OCI-LY7 (cell line): ENCODE measurements around the gene HSD11B1L. TPM values are rescaled to one million over a fixed set of nuclear protein-coding genes. Genes with fewer than 3 reads are reported as not detected.

Experiments used
- BruUV-seq: library from RNA; stranded (reverse); fragments of 400-500 nt; replicated peaks from 2 replicates; lab custom pipeline; 2021; lab: Mats Ljungman, UMichigan
- CTCF ChIA-PET: fragments of 300-600 bp; sonication (Branson Sonifier 250); formaldehyde crosslinking; loops from one replicate; lab custom pipeline; 2022; ENCODE audit warnings: antibody characterized with exemption; ENCODE audit not compliant: unreplicated experiment; lab: Charles Lee
- POLR2A ChIA-PET: fragments of 300-600 bp; sonication (Branson Sonifier 250); formaldehyde crosslinking; loops from one replicate; lab custom pipeline; 2022; ENCODE audit warnings: antibody characterized with exemption; lab: Charles Lee
- DNase-seq: peaks from one replicate; pipeline ENCODE4 v3.0.0-alpha.2; 2015; ENCODE audit warnings: low spot score
- H2AFZ ChIP-seq: fragments of 200-600 bp; sonication (generic), shearing (Covaris generic); 2 replicates; pipeline ENCODE4 v1.6.1; 2014; ENCODE audit warnings: mild to moderate bottlenecking, antibody characterized with exemption, low read length, moderate library complexity
- H3K27ac ChIP-seq: fragments of 200-600 bp; sonication (generic); 2 replicates; pipeline ENCODE4 v1.5.1; 2014; ENCODE audit warnings: mixed run types, low read depth, mild to moderate bottlenecking, moderate library complexity, low read length, inconsistent platforms; ENCODE audit not compliant: poor library complexity, severe bottlenecking
- H3K36me3 ChIP-seq: fragments of 200-600 bp; sonication (generic); 2 replicates; pipeline ENCODE4 v1.6.1; 2014; ENCODE audit warnings: mild to moderate bottlenecking, antibody characterized with exemption, low read length, moderate library complexity, mixed read lengths; ENCODE audit not compliant: insufficient read depth
- H3K4me1 ChIP-seq: fragments of 200-600 bp; sonication (generic); 2 replicates; pipeline ENCODE4 v1.5.1; 2014; ENCODE audit warnings: mild to moderate bottlenecking, low read length; ENCODE audit not compliant: insufficient read depth, poor library complexity, severe bottlenecking
- H3K4me2 ChIP-seq: fragments of 200-600 bp; sonication (generic); 2 replicates; pipeline ENCODE4 v1.6.1; 2014; ENCODE audit warnings: mild to moderate bottlenecking, low read length
- H3K4me3 ChIP-seq: fragments of 200-600 bp; sonication (generic); 2 replicates; pipeline ENCODE4 v1.5.1; 2014; ENCODE audit warnings: mild to moderate bottlenecking, low read depth, low read length; ENCODE audit not compliant: poor library complexity, severe bottlenecking
- H3K79me2 ChIP-seq: fragments of 200-600 bp; sonication (generic); 2 replicates; pipeline ENCODE4 v1.6.1; 2016; ENCODE audit warnings: low read depth, mild to moderate bottlenecking, low read length, moderate library complexity, mixed read lengths; ENCODE audit not compliant: insufficient read depth
- H3K9me2 ChIP-seq: fragments of 200-600 bp; sonication (generic); 2 replicates; pipeline ENCODE4 v1.6.1; 2016; ENCODE audit warnings: mild to moderate bottlenecking, low read length, mixed read lengths; ENCODE audit not compliant: insufficient read depth
- H3K9me3 ChIP-seq: fragments of 200-600 bp; sonication (generic); 2 replicates; pipeline ENCODE4 v1.6.1; 2014; ENCODE audit warnings: mild to moderate bottlenecking, mixed run types, low read length, mixed read lengths
- H4K20me1 ChIP-seq: fragments of 200-600 bp; sonication (generic); 2 replicates; pipeline ENCODE4 v1.6.1; 2014; ENCODE audit warnings: mild to moderate bottlenecking, antibody characterized with exemption, low read length, moderate library complexity, mixed read lengths; ENCODE audit not compliant: insufficient read depth
- EZH2phosphoT487 ChIP-seq: fragments of 200-600 bp; sonication (generic); IDR thresholded peaks from 2 replicates; pipeline ENCODE4 v1.6.1; 2018; ENCODE audit warnings: low read depth, borderline replicate concordance, mild to moderate bottlenecking, mixed run types, antibody characterized with exemption, low read length, moderate library complexity, mixed read lengths
- intact Hi-C: fragments of 100-400 bp; cut with micrococcal nuclease; formaldehyde crosslinking; loops from one replicate; pipeline ENCODE4 v1.10.0; 2022; ENCODE audit not compliant: unreplicated experiment
- total RNA-seq, 2 experiments: library from RNA; depleted of rRNA in 1 of 2; stranded (reverse); fragments of >200 nt in 1 of 2; shearing (Covaris generic) in 1 of 2; gene quantifications; 2 replicates each; pipeline ENCODE4 v1.2.3, GENCODE V29; 2014 to 2022
- TF ChIP-seq, protein P1 (sequence below): fragments of 200-600 bp; sonication (generic); conservative IDR thresholded peaks from 2 replicates; pipeline ENCODE4 v1.5.1; 2014; ENCODE audit warnings: mild to moderate bottlenecking, antibody characterized with exemption, low read length, moderate library complexity, mixed read lengths

HSD11B1L gene
- total RNA-seq, 2 experiments from 2014 or later = 4.6 to 4.9 TPM

- DNase-seq = no peak
- no peaks in the 10 kb centered on the region for H3K79me2 ChIP-seq
- H2AFZ ChIP-seq = no peak overlapping the region
- H3K27ac ChIP-seq = no peak overlapping the region
- POLR2A ChIA-PET = interaction anchor here (0.7 kb wide), 1 partner anchor 525 kb away, joined by 4 read pairs; no protein-coding TSS in a partner anchor
- H3K4me2 ChIP-seq = no peak overlapping the region
- TF ChIP-seq EZH2phosphoT487 = no peak
- TF ChIP-seq, protein P1, sequence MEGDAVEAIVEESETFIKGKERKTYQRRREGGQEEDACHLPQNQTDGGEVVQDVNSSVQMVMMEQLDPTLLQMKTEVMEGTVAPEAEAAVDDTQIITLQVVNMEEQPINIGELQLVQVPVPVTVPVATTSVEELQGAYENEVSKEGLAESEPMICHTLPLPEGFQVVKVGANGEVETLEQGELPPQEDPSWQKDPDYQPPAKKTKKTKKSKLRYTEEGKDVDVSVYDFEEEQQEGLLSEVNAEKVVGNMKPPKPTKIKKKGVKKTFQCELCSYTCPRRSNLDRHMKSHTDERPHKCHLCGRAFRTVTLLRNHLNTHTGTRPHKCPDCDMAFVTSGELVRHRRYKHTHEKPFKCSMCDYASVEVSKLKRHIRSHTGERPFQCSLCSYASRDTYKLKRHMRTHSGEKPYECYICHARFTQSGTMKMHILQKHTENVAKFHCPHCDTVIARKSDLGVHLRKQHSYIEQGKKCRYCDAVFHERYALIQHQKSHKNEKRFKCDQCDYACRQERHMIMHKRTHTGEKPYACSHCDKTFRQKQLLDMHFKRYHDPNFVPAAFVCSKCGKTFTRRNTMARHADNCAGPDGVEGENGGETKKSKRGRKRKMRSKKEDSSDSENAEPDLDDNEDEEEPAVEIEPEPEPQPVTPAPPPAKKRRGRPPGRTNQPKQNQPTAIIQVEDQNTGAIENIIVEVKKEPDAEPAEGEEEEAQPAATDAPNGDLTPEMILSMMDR = no peak
- no peaks in the 10 kb centered on the region for H3K9me2 ChIP-seq
- BruUV-seq = no TSS peak
- H3K9me3 ChIP-seq = no peaks in the 10 kb centered on the region
- H4K20me1 ChIP-seq = no peaks in the 10 kb centered on the region
- intact Hi-C loops = no loop called here
- H3K36me3 ChIP-seq = peaks cover 95% of the 10 kb centered on the region
- no peaks in the 10 kb centered on the region for H3K4me1 ChIP-seq
- CTCF ChIA-PET = no interaction called here
- no peak overlapping the region for H3K4me3 ChIP-seq
Measured at GRCh38 chr19:5667751-5668271, 13.0 kb upstream of the HSD11B1L start.

DNA sequence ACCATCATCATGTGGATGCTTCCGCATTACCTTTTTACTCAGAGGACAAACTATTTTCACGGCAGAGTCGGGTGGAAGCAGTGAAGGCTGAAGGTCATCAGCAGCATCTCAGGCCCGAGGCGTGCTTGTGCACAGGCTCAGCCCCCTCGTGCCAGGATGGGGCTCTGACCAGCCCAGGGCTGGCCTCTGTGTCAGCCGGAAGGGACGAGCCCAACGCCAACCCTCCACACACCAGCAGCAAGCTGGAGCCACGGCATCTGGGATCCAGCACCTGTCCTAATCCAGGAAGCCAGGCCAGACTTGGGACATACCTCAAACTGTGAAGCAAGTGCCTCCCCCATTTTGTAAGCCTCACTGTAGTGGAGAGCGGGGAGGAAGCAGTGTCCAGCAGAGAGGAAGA is 11.6 kb upstream of the HSD11B1L start:
- no peak overlapping the region for H3K4me2 ChIP-seq
- H3K36me3 ChIP-seq = peaks cover 92% of the 10 kb centered on the region
- no peaks in the 10 kb centered on the region for H3K9me3 ChIP-seq
- no peaks in the 10 kb centered on the region for H3K79me2 ChIP-seq
- H4K20me1 ChIP-seq = no peaks in the 10 kb centered on the region
- no peaks in the 10 kb centered on the region for H3K4me1 ChIP-seq
- H3K4me3 ChIP-seq = no peak overlapping the region
- POLR2A ChIA-PET = interaction anchor here (0.5 kb wide), 1 partner anchor 921 kb away, joined by 4 read pairs; no protein-coding TSS in a partner anchor
- CTCF ChIA-PET = no interaction called here
- TF ChIP-seq EZH2phosphoT487 = no peak
- TF ChIP-seq, protein P1 = no peak
- H2AFZ ChIP-seq = no peak overlapping the region
- no peak for DNase-seq
- intact Hi-C loops = no loop called here
- no peaks in the 10 kb centered on the region for H3K9me2 ChIP-seq
- H3K27ac ChIP-seq = no peak overlapping the region
- no TSS peak for BruUV-seq

GRCh38 chr19:5671600-5671999 is 9.2 kb upstream of the HSD11B1L start:
- no TSS peak for BruUV-seq

More at GRCh38 chr19:5671600-5671999, 9.2 kb upstream of the HSD11B1L start:
- CTCF ChIA-PET = interaction anchor here (0.6 kb wide), 1 partner anchor 77 kb away, joined by 4 read pairs; no protein-coding TSS in a partner anchor
- POLR2A ChIA-PET = interaction anchor here (1.1 kb wide), 1 partner anchor 29 kb away, joined by 3 read pairs; no protein-coding TSS in a partner anchor
- H3K27ac ChIP-seq = no peak overlapping the region
- intact Hi-C loops = no loop called here
- no peaks in the 10 kb centered on the region for H3K79me2 ChIP-seq
- no peaks in the 10 kb centered on the region for H3K9me2 ChIP-seq
- H3K4me1 ChIP-seq = no peaks in the 10 kb centered on the region
- TF ChIP-seq EZH2phosphoT487 = no peak
- TF ChIP-seq, protein P1 = no peak
- H3K4me3 ChIP-seq = no peak overlapping the region
- no peaks in the 10 kb centered on the region for H4K20me1 ChIP-seq
- H2AFZ ChIP-seq = no peak overlapping the region
- no peak for DNase-seq
- no peaks in the 10 kb centered on the region for H3K9me3 ChIP-seq
- H3K4me2 ChIP-seq = no peak overlapping the region
- peaks cover 77% of the 10 kb centered on the region for H3K36me3 ChIP-seq
